Right renal pelvis (tissue), 4 donors: ENCODE results near the gene HOPX. TPM values are rescaled to one million over a fixed set of nuclear protein-coding genes. Genes with fewer than 3 reads are reported as not detected.
A peak's percentile ranks its signal among the peaks of the same experiment; 100 is the strongest.
"Not testable (repeated sequence)": the region's sequence is repeated elsewhere in the genome, so short reads cannot be mapped to it uniquely, and the experiment has no call there.

Experiments used
- DNase-seq, 4 donors: peaks; one replicate each; pipeline ENCODE4 v3.0.0-alpha.2; 2013; ENCODE audit warnings: low read depth in 4 of 4, low spot score in 3 of 4, missing footprints in 1 of 4
- polyA plus RNA-seq, 4 donors: library from polyadenylated mRNA; unstranded; fragments of 120-200 nt; gene quantifications; one replicate each; pipeline ENCODE4 v1.2.1, GENCODE V29; 2013; ENCODE audit not compliant: insufficient read length in 4 of 4

HOPX gene
- polyA plus RNA-seq, 4 donors, result 13.6 to 18.7 (median 17.1) TPM

DNA sequence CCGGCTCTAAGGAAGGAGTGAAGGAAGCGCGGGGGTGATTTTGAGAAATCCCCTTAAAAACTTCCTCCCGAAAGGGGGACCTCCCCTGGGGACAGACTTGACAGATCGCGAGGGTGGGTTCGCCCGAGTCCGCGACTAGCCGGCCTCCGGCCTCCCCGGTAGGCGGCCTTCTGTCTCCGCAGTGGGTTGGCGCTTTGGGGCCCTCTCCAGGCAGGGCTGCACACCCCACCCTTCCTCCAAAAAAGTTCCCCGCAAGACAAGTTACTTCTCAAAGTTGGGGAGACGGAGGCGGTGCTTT lies 24.8 kb downstream of the HOPX start:
- peak in 1 of 4 donors; percentile 8 for DNase-seq

DNA sequence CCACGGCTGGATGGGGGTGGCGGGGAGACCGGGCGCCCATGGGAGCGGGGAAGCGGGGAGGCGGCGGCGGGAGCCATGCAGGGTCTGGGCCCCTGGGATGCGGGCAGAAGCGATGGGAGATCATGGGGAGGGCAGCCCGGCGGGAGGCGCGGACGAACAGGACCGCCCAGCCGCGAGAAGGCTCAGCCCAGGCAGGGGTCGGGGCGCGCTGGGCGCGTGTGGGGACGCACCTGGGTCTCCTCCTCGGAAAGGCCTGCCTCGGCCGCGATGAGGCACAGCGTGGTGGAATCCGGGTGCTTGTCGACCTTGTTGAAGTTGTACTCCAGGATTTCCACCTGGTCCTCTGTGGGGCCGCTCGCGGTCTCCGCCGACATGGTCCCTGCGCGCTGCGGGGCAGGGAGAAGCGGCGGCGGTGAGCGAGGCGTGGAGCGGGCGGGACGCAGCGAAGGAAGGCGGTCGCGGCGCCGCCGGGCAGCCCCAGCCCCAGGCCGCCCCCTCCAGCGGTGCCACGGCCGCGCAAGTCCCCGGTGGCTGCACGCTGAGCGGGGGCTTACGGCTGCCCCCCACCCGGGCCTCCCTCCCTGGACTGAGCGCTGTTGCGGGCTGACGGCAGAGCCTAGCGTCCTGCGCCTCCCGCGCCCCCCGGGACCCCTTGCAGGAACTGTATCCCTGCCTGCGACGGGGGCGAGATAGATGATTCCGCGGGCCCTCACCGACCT lies 25.3 kb downstream of the HOPX start:
- no peak for DNase-seq

DNA sequence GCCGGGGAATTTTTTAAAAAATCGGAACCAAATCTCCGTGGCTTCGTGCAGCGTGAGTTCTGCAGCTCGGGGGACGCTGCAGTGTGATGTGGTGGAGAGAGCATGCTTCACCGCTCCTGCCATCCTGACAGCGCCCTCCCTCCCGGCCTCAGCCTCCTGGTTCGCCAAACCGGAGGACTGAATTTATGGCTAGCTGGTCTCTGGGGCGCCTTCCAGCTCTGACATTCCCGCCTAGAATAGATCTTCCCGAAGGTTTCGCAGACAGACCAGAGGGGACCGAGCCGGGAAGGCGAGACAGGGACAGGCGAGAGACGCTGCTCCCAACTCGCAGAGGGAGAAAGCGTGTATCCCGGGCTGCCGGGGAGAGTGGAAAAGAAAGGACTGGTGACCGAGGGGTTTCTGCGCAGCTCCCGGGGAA lies 25.9 kb downstream of the HOPX start:
- peak in 1 of 4 donors; percentile 44 for DNase-seq

DNA sequence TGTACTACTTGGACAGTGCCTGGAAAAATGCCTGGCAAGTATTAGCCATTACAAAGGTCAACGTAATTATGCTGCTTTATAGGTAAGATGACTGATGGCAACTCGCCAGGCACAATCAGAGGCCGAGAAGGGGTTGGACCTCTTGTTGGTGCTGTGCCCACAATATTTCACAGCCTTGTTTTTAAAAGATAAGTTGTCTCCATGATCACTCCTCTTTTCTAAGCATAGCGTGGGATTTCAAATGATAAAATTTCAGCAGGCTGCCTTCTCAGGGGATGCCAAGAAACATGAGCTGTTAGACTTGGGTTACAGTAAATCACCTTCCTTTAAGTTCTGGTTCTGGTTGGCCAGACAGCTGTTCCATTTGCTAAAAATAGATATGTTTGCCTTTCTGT lies 26.9 kb downstream of the HOPX start:
- DNase-seq, result no peak

DNA sequence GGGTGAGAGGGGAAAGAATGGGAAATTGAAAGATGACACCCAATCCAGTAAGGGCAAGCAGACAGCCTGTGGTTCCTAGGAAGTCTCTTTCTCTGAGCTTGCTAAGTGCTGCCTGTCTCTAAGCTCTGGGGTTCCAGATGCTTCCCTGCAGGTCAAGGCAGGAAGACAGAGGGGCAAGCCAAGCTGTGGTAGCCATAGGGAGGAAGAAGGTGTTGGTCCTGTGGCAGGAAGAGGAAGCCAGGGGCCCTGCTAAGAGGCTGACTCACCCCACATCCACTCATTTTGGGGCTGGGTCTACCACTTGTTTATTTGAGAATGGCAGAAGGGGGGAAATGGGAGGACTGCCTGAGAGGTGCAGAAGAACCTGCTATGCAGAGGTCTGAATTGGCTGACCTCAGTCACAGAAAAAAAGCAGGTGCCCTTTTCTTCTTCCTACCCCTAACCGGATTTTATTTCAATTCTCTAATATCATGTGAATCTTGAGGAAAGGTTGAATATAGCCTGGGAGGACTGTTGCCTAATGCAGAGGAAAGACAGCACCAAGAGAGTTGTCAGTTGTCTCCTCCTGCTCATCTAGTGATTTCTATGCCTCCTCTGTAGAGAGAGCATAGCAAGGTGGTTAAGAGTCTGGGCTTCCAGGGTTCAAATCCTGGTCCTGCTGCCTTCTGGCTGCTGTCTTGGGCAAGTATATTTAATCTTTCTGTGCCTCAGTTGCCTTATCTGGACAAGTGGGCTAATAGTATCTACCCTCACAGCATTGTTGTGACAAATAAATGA lies 27.4 kb downstream of the HOPX start:
- DNase-seq, result no peak

DNA sequence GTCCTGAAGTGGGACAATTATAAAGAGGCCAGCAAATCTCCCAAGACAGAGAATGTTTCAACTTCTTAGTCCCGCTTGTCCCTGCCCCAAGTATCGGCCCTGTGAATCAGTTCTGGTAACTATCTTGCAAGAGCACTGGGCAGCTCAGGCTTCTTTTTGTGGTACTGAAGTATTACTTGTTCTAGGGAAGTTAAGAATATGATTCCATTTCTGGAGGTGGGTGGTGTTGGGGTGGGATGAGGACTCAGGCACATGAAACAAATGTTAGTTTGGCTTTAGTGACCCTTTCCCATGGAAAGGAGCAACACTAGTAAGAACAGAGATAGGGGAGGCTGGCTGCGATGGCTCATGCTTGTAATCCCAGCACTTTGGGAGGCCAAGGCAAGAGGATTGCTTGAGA lies 28.9 kb downstream of the HOPX start:
- no peak for DNase-seq

DNA sequence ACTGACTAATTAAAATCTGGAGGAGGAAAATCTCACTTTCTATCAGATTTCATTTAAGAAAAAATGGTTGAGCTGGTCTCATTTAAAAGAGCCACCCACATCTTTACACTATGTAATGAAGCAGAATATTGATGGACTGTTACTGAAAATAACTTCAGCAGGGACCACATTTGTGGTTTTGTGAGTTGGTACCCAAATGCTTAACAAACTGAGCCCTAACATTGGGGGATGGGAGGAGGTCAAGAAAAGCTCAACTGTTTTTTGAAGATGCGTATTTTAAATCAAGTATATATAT lies 30.1 kb downstream of the HOPX start:
- DNase-seq, result no peak

DNA sequence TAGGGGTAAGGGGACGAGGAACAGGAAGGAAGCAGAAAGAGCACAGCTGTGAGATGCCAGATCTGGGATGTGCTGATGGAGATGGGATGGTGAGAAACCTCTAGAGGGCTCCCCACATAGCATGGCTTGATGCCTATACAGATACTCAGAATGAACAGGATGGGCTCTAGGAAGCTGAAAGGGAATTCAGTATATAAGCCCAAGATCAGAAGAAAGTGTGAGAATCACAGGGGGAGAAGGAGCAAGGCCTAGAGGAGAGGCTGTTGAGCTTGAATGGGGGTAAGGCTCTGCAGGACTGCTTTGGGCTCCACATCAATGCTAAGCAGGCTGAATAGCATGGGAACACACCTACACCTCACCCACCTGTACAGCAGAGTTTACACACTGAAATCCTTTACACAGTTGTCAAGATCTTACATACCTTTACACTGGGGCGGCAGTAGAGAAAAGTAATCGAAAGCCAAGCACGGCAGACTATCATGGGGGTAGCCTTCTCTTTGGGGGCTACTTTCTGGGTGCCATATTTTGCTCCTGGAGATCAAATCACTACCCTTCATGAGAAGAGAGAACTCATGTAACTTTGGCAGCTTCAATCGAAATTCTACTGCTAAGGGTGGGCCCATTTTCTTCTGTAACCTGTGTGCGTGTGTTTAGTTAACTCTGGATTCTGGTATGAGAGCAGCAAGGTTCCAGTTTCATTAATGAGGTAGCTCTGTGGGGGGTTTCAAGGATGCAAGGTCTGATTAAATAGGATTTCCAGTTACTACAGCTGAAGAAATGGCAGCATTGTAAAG lies 30.6 kb downstream of the HOPX start:
- DNase-seq, result no peak

DNA sequence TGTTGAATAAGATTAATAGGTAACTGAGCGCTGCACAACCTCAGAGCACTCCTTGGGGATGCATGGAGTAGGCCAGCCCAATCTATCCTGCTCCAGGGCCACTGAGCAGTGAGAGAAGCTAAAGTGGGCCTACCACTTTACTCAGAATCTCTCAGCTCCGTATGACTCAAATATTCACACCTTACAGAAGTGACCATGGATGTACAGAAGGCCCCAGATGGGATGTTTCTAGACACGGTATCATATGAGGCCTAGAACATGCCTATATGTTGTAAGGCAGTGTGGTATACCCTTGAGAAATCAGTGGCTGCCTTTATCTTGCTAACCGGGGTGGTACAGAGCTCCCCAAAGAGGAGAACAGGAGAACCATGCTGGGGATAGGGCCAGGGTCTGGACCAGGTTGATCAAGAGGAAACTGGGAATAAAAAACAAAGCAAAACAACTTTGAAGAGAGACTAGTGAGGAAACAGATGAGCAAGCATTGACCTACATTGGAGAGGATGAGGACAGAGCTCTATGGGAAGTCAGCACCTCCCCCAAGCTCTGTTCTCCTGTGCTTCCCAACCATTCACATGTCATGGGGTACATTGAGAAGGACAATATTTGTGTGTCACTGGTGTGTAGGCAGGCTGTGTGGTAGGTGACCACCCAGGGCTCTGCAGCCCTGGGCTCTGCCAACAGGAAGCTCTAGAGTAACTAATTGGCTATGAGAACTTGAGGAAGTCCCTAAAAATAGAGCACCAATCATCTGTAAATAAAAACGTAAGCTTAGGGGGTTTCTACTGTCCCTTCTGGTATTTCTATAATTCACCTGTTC lies 31.4 kb downstream of the HOPX start:
- DNase-seq, result no peak

DNA sequence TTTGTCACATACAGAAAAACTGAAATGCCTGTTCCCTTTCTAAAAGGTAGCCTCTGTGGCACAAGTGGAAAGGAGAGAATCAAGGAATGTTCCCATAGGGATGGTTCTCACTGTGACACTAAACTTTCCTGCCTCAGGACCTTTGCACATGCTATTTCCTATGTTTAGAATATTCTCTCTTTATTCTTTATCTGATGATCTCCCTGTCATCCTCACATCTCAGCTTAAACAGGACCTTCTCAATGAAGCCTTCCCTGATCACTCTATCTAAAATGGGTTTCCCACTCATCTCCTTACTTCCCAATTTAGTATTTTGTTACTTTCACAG lies 32.3 kb downstream of the HOPX start:
- no peak for DNase-seq

DNA sequence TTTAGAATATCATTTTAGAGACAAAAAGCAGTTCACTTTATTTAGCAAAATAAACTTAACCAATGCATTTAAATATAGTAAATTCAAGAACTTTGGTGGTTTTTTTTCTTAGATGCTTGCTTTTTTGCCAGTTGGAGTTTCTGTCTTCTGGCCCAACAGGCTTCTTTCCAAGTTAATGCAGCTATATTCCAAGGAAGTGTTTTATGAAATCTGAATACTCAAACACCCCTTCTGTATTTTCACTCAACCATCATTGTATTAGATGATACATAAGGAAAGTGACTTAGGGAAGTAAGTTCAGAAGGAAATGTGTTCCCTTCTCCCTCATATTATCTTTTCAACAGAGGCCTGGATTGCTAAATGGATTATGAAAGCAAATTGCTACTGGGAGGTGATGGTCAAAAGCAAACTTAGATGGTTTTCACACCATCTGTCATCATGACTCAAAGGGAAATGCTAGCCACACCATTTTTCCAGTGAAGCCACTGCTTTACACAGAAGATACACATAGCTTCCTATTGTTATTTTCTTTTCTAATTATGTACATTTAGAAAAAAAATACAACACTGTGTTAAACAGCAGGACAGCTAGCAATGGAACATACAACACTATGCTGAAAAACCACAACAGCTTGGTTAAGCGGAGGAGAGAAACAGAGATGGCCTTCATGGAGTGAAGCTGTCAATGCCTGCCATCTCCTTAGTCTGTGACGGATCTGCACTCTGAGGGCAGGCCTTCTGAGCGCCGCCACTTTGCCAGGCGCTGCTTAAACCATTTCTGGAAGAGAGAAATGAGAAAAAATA lies 32.9 kb downstream of the HOPX start:
- no peak for DNase-seq

DNA sequence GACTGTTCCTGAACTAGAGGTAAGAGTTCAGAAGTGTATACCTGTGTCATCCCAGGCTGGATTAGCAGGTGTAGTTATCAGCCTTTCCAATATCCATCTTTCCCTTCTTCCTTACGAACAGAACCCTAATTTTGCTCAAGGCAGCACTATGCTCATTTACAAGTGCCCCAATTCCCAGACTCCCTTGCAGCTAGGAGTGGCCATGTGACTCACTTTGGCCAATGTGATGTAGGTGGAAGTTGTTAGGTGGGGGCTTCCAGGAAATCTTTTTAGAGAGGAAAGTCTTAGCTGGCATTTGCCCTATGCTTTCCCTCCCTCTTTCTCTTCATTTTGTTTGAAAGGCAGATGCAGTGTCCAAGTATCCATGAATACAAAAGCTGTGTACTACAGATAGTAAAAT lies 34.8 kb downstream of the HOPX start:
- no peak for DNase-seq

DNA sequence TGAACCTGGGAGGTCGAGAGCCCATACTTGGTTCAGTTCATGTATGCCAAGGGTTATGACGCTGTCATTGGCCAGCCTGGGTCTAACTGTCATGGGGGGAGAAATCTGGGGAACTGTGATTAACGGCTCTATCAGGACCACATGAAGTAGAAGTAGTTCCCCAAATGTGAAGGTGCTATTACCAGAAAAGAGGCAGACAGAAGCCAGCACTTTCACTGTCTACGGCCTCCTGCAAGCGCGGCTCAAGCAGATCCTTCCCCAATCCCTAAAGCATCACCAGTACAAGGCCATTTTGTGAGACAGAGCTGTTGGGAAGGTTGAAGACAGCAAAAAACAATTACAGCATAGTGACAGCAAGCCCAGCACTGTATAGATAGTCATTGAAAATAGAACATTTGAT lies 37.5 kb downstream of the HOPX start:
- DNase-seq, result no peak

DNA sequence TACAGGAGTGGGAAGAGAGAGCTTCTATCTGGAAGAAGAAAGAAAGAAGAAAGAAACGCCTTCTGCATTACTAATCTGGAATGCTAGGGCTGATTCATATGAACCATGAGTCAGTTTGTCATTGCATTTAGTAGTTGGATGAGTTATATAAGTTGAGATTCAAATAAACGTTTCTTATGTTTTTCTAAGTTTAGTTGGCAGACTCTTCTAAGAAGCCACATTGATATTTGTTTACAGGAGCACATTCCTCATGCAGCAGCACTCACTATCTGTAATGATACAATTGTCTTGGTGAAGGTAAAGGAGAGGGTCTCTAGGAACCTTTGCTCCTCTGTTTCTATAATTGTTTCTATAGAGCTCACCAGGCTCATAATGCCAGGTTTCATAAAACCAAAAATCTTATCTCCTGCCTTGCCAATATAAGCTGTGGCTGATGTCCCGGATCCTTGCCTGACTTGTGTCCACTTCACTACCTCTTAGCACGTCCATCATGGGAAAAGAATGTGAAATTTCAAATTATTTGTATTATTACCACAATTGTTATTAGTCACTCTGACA lies 39.5 kb downstream of the HOPX start:
- no peak for DNase-seq

DNA sequence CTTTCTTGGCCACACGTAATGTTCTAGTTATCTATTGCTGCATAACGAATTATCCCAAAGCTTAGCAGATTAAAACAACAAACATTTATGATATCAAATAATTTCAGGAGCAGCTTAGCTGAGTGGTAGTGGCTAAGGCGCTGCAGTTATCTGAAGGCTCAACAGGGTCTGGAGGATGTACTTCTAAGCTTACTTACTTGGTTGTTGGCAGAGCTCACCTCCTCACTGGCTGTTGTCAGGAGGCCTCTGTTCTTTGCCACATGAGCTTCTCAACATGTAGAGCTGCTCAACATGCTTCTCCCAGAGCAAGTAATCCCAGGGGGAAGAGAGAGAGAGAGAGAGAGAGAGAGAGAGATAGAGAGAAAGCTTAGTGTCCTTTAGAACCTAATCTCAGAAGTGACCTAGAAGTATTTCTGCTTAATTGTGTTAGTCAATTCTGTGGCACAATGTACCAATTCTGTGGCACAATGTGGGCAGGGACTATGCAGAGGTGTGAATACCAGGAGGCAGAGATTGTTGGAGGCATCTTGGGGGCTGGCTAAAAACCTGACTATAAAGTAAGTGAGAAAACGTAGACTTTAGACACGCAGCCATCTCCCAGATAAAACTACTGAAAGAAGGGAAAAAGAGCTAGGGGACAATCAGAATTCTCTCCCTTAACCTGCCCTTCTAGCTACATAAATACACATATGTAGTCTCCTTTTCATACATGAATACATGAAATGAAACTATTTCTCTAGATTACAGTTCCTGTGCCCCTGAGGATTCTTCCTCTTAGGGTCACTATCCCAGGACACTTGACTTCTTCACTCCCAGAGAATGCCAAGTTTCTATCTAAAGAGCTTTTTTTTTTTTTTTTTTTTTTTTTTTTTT lies 40.2 kb downstream of the HOPX start:
- no peak for DNase-seq

DNA sequence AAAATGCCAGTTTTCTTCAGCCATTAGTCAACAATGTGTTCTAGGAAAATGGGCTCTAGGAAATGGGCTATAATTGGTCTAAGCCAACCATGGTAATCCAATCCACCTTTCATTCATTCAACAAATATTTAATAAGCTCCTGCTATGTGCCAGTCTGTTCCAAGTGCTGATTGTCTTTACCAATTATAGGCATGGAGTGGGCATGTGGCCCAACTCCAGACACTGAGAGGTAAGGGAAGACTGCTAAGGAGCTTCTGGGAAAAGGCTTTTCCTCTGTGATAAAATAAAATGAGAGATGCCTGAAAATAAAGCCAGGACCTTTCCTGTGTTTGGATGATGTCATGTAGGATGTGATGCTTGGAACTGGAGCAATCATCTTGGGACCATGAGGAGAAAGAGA lies 43.3 kb downstream of the HOPX start:
- no peak for DNase-seq

DNA sequence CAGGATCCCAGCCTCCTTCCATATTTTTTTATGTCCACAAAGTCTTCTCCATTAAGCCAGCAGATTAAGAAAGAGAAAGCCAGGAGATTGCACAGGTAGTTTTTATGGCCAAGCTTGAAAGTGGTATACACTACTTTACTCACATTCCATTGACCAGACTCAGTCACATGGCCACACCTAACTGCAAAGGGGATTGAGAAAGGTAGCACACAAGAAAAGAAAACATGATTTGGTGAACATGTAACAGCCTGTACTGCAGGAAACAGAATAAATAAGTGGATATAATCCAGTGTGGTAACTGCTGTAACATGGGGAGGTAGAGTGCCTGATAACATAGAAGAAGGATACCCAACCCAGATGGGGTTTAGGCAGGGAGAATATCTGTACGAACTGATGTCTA lies 43.9 kb downstream of the HOPX start:
- no peak for DNase-seq

DNA sequence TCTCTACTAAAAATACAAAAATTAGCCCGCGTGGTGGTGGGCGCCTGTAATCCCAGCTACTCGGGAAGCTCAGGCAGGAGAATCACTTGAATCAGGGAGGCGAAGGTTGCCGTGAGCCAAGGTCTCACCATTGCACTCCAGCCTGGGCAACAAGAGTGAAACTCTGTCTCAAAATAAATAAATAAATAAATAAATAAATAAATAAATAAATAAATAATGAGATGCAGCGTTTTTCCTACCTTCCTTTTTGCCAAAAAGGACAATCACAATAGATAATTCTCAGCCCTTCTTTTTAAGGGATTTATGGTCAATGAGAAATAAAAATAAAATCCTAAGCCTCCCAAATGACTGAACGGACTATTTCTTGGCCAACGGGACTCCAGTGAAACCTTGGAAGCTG lies 46.1 kb downstream of the HOPX start:
- DNase-seq, result not testable (repeated sequence)

DNA sequence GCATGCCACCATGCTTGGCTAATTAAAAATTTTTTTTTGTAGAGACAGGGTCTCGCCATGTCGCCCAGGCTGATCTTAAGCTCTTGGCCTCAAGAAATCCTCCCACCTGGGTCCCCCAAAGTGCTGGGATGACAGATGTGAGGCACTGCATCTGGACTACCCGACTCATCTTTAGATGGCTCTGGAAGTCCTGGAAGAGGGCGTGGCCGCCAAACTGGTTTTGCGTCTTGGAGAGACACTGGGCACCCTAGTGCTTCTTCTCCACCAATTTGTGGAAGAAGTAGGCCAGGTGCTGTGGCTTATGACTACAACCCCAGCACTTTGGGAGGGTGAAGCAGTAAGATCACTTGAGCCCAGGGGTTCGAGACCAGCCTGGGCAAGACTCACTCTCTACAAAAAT lies 47.6 kb downstream of the HOPX start:
- no peak for DNase-seq
